Germinal center (tissue), 1 donor: ENCODE results near the gene P3R3URF.

Source experiments
- DNase-seq: peaks from one replicate; pipeline ENCODE4 v3.0.0; 2012; ENCODE audit warnings: mixed read lengths, low spot score

P3R3URF gene

GRCh38 chr1:46193984-46194570 is 17.8 kb upstream of the P3R3URF start:
- DNase-seq: no peak

- no peak for DNase-seq
Measured at GRCh38 chr1:46193285-46193684, 17.0 kb upstream of the P3R3URF start.

DNA sequence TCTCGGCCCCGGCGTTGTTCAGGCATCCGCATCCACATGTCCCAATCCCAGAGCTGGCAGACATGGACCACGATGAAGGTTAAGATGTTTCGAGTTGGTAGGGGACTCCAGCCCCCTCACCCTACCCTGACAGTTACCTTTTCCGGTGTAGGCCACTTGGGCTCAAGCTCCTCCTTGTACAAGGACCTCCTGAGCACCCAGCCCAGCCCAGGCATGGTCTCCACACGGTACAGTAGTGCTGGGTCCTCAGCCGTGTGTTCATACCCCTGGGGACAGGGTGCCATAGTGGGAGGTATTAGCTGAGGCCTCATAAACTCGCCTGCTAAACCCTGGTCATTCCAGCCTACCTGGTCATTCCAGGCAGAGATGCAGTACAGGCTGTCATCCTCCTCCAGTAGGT is 15.9 kb upstream of the P3R3URF start:
- DNase-seq: no peak

DNA sequence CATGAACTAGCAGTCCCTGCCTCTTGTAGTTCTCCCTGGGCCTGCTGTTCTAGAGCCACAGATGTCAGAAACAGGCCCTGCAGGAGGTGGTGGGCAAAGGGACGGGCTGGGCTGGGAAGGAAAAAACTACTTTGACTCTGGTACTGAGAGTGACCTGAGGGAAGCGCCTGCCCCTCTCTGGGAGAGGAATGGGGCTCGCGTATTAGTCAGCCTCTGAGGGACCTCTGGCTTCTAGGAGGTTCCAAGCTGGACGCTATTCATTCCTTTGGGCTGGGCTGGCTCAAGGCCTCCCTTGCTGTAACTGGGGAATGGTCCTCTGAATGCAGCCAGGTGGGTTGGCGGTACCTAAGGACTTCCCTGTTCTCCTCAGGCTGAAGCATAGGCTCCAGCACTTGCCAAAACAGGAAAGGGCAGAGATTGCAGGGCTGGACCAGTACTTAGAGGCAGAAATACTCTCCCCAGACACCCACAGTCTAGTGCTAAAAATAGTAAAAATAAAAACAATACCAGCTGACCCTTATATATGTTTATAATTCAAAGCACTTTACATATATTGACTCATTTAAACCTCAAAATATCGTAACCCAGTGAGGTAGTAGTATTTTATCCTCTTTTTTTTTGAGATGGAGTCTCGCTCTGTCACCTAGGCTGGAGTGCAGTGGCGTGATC is 14.9 kb upstream of the P3R3URF start:
- no peak for DNase-seq

DNA sequence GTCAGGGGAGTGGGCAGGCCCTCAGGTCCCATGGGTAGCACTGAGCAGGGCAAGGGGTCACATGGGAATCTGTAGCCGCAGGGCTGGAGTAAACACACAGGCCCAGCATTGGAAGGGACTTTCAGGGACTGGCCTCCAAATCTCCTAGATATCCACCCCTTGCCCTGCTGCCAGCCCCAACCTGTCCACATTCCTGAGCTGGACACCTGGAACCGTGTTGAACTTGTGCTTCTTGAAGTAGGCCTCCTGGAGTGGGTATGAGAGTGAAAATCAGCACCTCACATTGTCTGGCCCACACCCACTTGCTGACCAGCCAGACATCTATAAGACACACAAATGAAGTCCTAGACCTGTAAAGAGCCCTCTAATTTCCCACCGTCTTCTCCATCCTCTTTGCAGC is 14.3 kb upstream of the P3R3URF start:
- no peak for DNase-seq

DNA sequence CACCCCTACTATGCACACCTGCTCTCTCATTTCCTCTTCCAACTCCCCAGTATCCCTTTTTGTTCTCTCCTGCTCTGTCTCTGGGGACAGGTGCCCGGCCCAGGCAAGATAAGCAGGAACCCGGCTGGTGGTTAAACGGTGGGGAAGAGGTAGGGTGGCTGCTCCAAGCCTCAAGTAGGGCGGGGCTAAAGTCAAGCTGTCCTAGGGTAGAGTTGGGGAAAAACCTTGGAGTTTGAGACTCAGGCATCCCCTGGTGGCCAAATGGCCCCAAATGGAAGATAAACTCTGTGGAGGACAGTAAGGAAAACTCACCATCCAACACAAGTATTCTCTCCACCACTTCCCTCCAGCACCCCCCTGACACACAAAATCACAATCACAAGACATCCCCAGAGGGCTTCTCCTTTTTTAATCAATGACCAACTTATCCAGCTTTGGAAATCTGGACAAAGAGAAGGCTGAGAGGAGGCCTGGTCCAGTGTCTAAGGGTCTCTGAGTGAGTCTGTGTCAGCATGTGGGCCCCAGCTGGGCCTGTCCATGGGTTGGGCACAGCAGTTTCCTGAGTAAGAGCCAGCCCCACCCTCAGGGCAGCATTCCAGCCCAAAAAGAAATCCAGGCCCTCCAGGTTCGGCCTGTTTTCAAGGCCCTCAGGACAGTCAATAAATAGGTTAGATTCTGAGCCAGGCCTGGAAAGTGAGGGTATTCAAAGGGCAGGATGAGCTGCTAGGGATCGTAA is 12.2 kb upstream of the P3R3URF start:
- DNase-seq: no peak

DNA sequence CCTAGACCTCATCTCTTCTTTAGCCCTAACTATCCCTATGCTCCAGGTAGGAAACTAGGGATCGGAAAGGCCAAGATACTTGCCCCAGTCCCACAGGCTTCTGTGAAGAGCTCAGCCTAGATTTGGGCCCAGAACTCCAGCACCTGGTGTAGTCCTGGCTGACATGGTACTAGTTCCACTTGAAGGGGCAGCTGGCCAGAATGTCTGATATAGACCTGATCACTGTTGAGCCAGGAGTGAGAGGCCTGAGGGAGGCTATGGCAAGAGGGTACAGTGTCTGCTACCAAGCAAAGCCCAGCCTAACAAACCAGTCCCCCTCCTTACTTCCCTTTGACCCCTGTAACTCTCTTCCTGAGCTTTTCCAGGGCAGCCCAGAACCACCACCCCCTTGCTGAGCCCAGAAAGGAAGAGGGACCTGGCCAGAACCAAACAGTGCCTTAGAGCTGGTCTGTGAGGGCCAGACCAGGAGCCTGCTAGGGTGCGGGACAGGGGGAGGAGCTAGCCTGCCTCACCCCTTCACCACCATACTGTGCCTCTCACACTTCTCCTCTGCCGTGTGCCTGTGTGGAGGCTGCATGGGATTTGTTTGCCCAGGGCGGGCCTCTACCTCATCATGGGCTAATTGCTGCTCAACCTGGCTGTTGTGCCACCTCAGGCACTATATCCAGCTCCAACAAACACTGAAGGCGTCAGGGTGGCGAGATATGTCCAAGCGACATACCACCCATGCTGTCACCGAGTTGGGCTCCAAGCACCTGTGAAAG is 11.0 kb upstream of the P3R3URF start:
- no peak for DNase-seq

DNA sequence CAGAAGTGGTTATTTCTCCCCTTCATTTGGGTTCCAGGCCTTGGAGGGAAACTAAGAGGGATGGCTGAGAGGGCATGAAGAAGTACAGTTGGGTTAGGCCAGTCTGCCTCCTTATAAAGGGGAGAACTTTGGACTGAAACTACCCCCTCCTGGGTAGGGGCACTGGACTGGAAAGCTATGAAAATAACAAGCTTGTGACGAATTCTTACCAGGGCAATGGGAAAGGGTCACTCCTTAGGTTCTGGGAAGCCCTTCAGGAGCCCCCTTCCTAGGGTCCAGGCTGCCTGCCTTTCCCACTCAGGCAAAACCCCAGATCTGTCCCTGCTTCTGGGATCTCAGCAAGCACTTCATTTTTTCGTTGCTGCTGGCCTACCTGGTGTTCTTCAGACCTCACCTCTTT is 9.8 kb upstream of the P3R3URF start:
- no peak for DNase-seq

GRCh38 chr1:46184920-46185658 is 8.8 kb upstream of the P3R3URF start:
- no peak for DNase-seq

- DNase-seq: peak; percentile 31
Measured at GRCh38 chr1:46183926-46184557, 7.8 kb upstream of the P3R3URF start.

- DNase-seq: no peak
Measured at GRCh38 chr1:46183079-46183847, 7.0 kb upstream of the P3R3URF start.

GRCh38 chr1:46181343-46182260 is 5.3 kb upstream of the P3R3URF start:
- no peak for DNase-seq

GRCh38 chr1:46180082-46180616 is 3.9 kb upstream of the P3R3URF start:
- DNase-seq: no peak

- DNase-seq: peak; percentile 77
Measured at GRCh38 chr1:46179138-46180081, 3.1 kb upstream of the P3R3URF start.

DNA sequence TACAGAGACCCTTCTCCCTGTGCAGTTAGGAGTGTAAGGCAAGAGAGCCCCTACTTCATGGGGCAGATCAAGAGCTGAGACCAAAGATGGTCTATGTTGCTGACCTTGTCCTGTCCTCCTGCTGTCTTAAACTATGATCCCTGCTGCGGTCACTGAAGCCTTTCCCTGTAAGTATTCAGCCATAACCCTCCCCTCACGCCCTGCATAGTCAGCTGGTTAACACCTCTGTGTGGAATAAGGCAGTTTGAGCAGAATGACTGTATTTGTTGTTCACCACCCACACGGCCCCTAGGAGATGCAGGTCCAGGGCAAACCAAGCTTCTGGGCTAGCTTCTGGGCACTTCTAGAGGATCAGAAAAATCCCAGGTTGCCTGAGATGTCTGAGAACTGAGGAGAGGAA is 1.0 kb downstream of the P3R3URF start:
- no peak for DNase-seq

GRCh38 chr1:46174448-46175231 is 1.6 kb downstream of the P3R3URF start, which contains the start of gene TSPAN1:
TSS of gene TSPAN1 (plus strand) at chr1:46175087. CDS start at chr1:46181108, 6,021 bp downstream.
- DNase-seq: no peak

- no peak for DNase-seq
Measured at GRCh38 chr1:46173361-46173856, 2.9 kb downstream of the P3R3URF start.
